Measurements from ENCODE around the gene ANO8. TPM values are rescaled to one million over a fixed set of nuclear protein-coding genes. Genes with fewer than 3 reads are reported as not detected.

The ANO8 gene
- total RNA-seq, 4 donors from 2014 or later, result 6.7 to 73.0 (median 10.3) TPM

DNA sequence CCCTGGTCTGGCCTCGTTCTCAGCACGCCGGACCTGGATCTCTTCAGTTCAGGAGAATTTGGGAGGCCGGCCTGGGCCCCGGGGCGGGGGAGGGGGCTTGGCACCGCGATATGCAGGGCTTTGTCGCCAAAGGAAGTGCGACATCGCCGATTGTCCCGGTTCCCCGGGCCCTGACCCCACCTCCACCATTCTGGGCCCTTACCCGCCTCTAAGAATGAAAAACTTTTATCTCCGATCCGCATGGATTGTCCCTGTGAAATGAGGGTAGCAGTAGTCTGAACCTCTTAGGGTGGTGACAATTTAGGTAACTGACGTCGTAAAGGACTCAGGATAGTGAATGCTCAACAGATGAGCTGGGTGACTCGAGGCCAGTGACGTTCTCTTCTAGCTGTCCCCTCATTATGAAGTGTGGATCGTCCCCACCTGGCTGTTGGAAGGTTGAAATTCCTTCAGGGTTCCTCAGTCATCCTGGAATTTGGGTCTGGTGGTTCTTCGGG, 24.6 kb downstream of the ANO8 start:
- no peak for DNase-seq
- no peaks in the 10 kb centered on the region for H3K9me3 ChIP-seq
- H3K27me3 ChIP-seq, result no peaks in the 10 kb centered on the region
- intact Hi-C loops (cut with DNase I; ENCODE audit: low total_unique reads) (no loop called here), in situ Hi-C loops (cut with MboI; ENCODE audit: low pct_ligation_motif_present in 1 of 4, low pct_unique_long_range_greater_than_20kb in 1 of 4, low sequenced_read_pairs in 3 of 4) (no loop called here)
- peaks cover 21 to 51% (median 34%) of the 10 kb centered on the region in 4 donors for H3K4me1 ChIP-seq
- H3K36me3 ChIP-seq, result peaks cover 0 to 12% (median 5%) of the 10 kb centered on the region in 4 donors
- H3K4me3 ChIP-seq, result peak overlapping the region; percentile 62 to 92 (median 80)
- TF ChIP-seq, protein P1, sequence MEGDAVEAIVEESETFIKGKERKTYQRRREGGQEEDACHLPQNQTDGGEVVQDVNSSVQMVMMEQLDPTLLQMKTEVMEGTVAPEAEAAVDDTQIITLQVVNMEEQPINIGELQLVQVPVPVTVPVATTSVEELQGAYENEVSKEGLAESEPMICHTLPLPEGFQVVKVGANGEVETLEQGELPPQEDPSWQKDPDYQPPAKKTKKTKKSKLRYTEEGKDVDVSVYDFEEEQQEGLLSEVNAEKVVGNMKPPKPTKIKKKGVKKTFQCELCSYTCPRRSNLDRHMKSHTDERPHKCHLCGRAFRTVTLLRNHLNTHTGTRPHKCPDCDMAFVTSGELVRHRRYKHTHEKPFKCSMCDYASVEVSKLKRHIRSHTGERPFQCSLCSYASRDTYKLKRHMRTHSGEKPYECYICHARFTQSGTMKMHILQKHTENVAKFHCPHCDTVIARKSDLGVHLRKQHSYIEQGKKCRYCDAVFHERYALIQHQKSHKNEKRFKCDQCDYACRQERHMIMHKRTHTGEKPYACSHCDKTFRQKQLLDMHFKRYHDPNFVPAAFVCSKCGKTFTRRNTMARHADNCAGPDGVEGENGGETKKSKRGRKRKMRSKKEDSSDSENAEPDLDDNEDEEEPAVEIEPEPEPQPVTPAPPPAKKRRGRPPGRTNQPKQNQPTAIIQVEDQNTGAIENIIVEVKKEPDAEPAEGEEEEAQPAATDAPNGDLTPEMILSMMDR (IDR thresholded peaks at IDR 0.05), result no peak
- TF ChIP-seq POLR2A (IDR thresholded peaks at IDR 0.05), result no peak
- TF ChIP-seq POLR2AphosphoS5 (IDR thresholded peaks at IDR 0.05), result no peak
- no peak for TF ChIP-seq EP300 (IDR thresholded peaks at IDR 0.05; ENCODE audit: low read depth)
- 0 to 8% methylated on average over 8 to 23 of the region's 23 CpGs for WGBS, 2 donors (ENCODE audit: low coverage in 1 of 2)
- peak overlapping the region; percentile 80 to 87 (median 85) for H3K27ac ChIP-seq

DNA sequence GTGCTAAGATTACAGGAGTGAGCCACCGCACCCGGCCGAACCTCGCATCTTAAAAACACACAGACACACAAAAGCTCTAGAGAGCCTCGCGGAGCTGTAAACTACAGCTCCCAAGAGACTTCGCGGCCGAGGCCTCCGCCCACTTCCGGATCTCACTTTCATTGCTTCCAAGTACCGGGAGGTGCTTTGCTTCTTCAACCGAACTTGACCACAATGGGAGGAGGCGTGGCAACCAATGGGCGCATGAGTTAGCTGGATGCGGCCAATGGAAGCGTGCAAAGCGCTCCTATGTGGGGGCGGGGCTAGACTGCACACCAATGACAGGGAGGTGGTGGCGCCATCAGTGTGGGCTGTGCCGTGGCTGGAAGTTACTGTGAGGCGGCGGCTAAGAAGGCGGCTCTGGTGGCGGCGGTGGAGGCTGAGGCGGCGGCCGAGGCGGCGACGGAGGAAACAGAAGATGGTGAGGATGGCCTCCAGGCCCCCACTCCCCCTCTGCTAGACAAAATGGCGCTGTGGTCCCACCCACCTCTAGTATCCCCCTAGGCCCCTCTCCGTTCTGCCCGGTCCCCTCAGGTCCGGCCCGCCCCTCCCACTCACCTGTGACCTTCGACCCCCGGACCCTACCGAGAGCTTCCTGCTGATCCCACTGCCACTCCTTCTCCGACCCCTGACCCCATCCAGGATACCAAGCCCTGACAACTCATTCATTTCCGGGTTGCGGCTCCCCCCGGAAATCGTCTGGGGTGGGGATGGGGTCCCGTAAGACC, 25.3 kb downstream of the ANO8 start, which contains the start of gene DDA1:
DDA1 (plus strand) TSS at position 366 of the 767 bp plus-strand sequence; CDS start at position 458, 92 bp downstream.
- H3K9me3 ChIP-seq, result no peaks in the 10 kb centered on the region
- H3K27me3 ChIP-seq, result no peaks in the 10 kb centered on the region
- TF ChIP-seq POLR2A (IDR thresholded peaks at IDR 0.05) (peak; percentile 76), EP300 (IDR thresholded peaks at IDR 0.05; ENCODE audit: low read depth) (no peak), POLR2AphosphoS5 (IDR thresholded peaks at IDR 0.05) (peak; percentile 42 to 75 (median 73))
- TF ChIP-seq, protein P1 (IDR thresholded peaks at IDR 0.05), result no peak
- peaks cover 27 to 57% (median 40%) of the 10 kb centered on the region in 4 donors for H3K4me1 ChIP-seq
- peaks cover 0 to 8% (median 3%) of the 10 kb centered on the region in 4 donors for H3K36me3 ChIP-seq
- H3K4me3 ChIP-seq, result peak within 1 kb of the TSS; percentile 62 to 92 (median 80)
- peak; percentile 100 for DNase-seq
- 0 to 1% methylated on average over 2 to 46 of the region's 46 CpGs for WGBS, 2 donors (ENCODE audit: low coverage in 1 of 2)
- H3K27ac ChIP-seq, result peak within 1 kb of the TSS; percentile 80 to 87 (median 85)
- in situ Hi-C loops (cut with MboI; ENCODE audit: low pct_ligation_motif_present in 1 of 4, low pct_unique_long_range_greater_than_20kb in 1 of 4, low sequenced_read_pairs in 3 of 4), result no loop called here
- intact Hi-C loops (cut with DNase I; ENCODE audit: low total_unique reads), result no loop called here

GRCh38 chr19:17307876-17308377, 26.7 kb downstream of the ANO8 start:
- Histone ChIP-seq H3K9me3 (no peaks in the 10 kb centered on the region), H3K4me1 (peaks cover 35 to 69% (median 50%) of the 10 kb centered on the region in 4 donors), H3K4me3 (no peak overlapping the region), H3K27ac (peak overlapping the region in 1 of 4 donors; percentile 92), H3K36me3 (no peaks in the 10 kb centered on the region), H3K27me3 (no peaks in the 10 kb centered on the region)
- no peak for DNase-seq
- WGBS, 2 donors (ENCODE audit: low coverage in 1 of 2), result 78 to 82% methylated on average over 7 to 8 of the region's 8 CpGs
- intact Hi-C loops (cut with DNase I; ENCODE audit: low total_unique reads), result no loop called here
- in situ Hi-C loops (cut with MboI; ENCODE audit: low pct_ligation_motif_present in 1 of 4, low pct_unique_long_range_greater_than_20kb in 1 of 4, low sequenced_read_pairs in 3 of 4), result no loop called here
- TF ChIP-seq POLR2A (IDR thresholded peaks at IDR 0.05), result no peak
- no peak for TF ChIP-seq POLR2AphosphoS5 (IDR thresholded peaks at IDR 0.05)
- TF ChIP-seq, protein P1 (IDR thresholded peaks at IDR 0.05), result no peak
- TF ChIP-seq EP300 (IDR thresholded peaks at IDR 0.05; ENCODE audit: low read depth), result no peak

DNA sequence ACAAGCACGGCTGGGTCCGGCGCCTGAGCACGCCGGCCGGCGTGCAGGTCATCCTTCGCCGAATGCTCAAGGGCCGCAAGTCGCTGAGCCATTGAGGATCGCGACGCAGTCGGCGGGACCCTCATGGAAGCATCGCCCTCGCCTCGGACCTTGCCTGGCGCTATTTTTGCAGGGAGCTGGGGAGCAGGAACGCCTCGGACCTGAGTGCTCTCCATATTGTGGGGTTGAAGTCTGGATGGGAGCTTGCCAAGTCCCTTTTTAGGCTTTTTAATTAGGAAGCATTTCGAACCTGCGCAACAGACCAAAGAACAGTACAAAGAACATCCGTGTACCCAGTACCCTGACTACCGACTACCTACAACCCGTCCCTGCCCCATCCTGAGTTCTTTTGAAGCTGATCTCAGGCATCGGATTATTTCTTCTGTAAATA, 28.4 kb downstream of the ANO8 start:
- peaks cover 44 to 72% (median 54%) of the 10 kb centered on the region in 4 donors for H3K4me1 ChIP-seq
- no peaks in the 10 kb centered on the region for H3K27me3 ChIP-seq
- intact Hi-C loops (cut with DNase I; ENCODE audit: low total_unique reads) (no loop called here), in situ Hi-C loops (cut with MboI; ENCODE audit: low pct_ligation_motif_present in 1 of 4, low pct_unique_long_range_greater_than_20kb in 1 of 4, low sequenced_read_pairs in 3 of 4) (no loop called here)
- H3K36me3 ChIP-seq, result no peaks in the 10 kb centered on the region
- no peak for DNase-seq
- no peaks in the 10 kb centered on the region for H3K9me3 ChIP-seq
- 6 to 22% methylated on average over 5 to 28 of the region's 28 CpGs for WGBS, 2 donors (ENCODE audit: low coverage in 1 of 2)
- peak overlapping the region; percentile 28 to 70 (median 59) for H3K4me3 ChIP-seq
- TF ChIP-seq, protein P1 (IDR thresholded peaks at IDR 0.05), result no peak
- TF ChIP-seq POLR2A (IDR thresholded peaks at IDR 0.05) (no peak), POLR2AphosphoS5 (IDR thresholded peaks at IDR 0.05) (no peak), EP300 (IDR thresholded peaks at IDR 0.05; ENCODE audit: low read depth) (no peak)
- H3K27ac ChIP-seq, result peak overlapping the region; percentile 90 to 98 (median 94)

Data from transverse colon (tissue), 4 donors.